Left ventricle myocardium superior (tissue), 1 donor: Measurements from ENCODE around the gene LRRTM3. TPM values are rescaled to one million over a fixed set of nuclear protein-coding genes. Genes with fewer than 3 reads are reported as not detected.

ENCODE experiments used
- ATAC-seq: fragments of 200-7000 bp; cut with Tn5 transposase; one replicate; pipeline ENCODE4 v1.9.1; 2020; ENCODE audit warnings: mild to moderate bottlenecking, moderate library complexity
- DNase-seq: peaks from one replicate; pipeline ENCODE4 v3.0.0-alpha.2; 2020
- intact Hi-C: fragments of 100-400 bp; cut with micrococcal nuclease; formaldehyde crosslinking; loops from one replicate; pipeline ENCODE4 v1.11.0; 2022
- total RNA-seq: library from RNA; stranded (reverse); fragmentation: NEBNext Ultra II Directional; extraction: Animal tissue kit (Norgen Biotek cat#: 25700); gene quantifications from one replicate; pipeline ENCODE4 v1.2.1, GENCODE V29; 2021
- donor health status: DM: no; HTN: yes; CAD: no; lungs with severe emphysema.

The LRRTM3 gene
- total RNA-seq, 1 donor from 2014 or later: not detected

DNA sequence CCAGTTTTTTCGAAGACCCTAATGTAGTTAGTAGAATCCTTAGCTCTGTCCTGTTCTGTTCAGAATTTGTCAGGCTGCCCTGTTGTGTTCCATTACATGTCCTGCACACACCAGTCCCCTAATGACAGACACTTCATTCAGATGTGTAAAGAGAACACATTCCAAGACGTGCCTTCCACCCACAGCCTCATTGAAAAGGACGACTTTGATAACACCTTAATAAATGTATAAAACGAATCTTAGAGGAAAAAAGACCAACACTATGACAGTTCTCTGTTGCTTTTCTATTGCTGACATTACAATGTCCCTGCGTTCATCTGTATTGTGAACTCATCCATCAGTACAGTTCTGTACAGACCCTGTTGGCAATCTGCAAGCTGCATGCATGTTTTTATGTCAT, 3.5 kb downstream of the LRRTM3 start:
- ATAC-seq (no peak), DNase-seq (no peak)
- intact Hi-C loops: no loop called here

DNA sequence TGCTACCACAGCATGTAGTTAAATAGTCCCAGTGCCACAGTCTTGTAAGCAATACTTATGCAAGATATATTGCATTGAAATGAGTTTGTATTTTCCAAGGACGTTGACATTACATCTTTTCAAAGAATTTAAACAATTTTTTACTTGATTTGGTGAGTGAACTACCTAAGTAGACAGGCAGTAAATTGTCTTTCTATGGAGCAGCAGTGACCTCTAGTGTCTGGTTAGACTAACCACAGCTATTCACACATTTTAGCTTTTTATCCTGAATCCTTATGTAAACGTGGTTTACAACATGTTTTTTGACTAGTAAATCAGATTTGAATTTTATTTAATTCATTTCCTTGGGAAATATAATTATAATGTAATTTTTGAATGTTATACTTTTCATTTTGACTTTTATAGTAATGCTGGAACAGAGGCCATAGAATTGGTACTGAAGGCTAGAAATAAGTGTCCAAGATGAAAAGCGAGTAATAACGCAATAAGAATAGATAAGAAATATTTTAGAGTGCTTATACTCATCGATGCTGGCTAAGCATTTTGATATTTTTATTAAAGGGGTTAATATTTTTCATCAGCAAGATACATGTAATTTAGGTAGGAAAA, 5.6 kb downstream of the LRRTM3 start:
- ATAC-seq: peak; percentile 47
- no peak for DNase-seq
- intact Hi-C loops: no loop called here

DNA sequence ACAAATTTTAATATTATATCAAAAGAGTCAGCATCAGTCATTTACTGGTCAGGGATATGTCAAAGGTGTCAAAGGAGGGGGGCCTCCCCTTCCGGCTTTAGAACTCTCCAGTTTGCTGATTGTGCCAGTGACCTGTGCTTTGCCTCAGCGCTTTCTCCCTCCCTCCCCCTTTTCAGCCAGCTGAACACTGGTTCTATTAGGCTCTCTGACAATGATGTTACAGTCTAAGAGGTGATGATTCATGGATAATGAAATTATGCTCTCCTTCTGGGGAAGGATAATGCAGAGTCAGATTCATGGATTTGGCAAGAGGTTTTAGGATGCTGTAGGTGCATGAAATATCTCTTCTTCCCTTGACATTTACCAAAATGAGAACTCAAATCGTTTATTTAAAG, 6.1 kb downstream of the LRRTM3 start:
- intact Hi-C loops: no loop called here
- no peak for DNase-seq
- ATAC-seq: no peak

DNA sequence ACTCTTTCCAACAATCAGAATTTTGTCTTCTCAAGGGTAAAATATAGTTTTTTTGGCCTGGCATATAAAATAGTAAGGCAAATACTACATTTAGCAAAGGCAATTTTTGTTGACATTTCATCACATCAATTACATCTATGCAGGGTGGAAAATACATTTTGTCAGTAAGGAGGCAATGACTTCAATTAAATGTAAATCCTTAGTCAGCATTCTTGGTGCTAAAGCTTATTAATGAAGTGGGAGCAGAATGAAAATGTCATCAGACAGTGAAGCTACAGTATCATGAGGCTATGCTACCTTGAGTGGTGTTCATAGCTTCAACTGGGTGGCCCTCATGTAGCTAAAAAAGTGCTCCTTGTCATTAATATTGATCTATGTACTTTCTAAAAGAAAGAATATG, 8.9 kb downstream of the LRRTM3 start:
- ATAC-seq (no peak), DNase-seq (no peak)
- intact Hi-C loops: no loop called here

DNA sequence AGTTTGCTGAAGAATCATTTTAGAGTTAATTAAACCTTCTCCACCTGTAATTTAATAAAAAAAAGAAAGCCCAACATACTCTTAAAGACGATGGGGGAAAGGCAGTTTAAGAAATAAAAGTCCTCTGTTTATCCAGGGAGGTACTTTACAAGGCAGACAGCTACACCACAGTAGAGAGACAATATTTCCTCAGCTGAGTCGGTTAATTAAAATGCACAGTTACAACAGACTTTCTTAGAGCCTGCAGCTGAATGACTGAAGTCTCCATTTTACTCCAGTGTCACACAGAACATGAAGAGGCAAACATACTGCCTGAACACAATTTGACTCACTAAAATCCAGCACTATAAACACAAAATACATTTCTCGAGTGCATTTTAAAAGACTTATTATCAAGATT, 15.1 kb downstream of the LRRTM3 start:
- intact Hi-C loops: no loop called here
- DNase-seq (no peak), ATAC-seq (no peak)

DNA sequence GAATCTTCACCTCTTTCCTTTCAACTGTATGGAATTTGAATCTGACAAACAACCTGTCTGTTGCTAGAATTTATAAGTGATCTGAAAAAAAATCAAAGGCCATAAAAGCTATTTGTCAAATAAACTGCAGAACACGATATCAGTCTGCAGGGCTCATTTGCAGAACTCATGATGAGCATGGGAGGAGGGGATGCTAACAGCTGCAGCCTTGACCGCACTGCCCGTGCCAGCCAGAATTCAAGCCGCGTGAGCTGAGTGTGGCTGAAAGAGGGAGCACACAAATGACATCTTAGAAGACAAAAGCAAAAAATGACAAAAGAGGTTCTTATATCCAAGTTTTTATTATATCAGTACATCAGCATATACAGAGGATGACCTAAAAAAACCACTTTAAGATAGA, 15.7 kb downstream of the LRRTM3 start:
- intact Hi-C loops: no loop called here
- ATAC-seq: no peak
- DNase-seq: peak; percentile 25

DNA sequence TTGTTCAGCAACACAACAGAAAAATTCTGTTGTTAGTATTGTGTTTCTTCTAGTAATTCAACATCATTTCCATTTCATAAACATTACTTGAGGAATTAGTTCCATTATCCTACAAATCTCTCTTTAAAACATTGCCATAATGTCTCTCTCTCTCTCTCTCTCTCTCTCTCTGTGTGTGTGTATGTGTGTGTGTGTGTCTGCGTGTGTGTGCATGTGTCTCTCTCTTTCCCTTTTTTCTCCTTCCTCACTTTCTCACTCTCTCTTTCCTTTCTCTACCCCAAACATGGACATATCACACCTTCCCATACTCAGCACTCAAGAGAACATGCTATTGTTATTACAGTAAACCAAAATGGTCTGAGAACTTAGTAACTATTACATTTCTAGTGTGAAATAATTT, 16.6 kb downstream of the LRRTM3 start:
- no peak for ATAC-seq
- intact Hi-C loops: no loop called here
- no peak for DNase-seq

DNA sequence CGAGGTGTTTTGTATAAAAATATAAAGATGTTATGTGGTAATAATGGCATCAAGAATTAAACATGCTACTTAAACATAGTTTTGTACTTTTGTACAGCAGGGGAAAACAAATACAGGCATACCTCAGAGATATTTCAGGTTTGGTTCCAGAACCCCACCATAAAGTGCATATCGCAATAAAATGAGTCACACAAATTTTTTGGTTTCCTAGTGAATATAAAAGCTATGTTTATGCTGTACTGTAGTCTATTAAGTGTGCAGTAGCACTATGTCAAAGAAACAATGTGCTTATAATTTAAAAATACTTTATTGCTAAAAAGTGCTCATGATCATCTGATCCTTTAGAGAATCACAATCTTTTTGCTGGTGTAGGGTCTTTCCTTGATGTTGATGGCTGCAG, 17.8 kb downstream of the LRRTM3 start:
- no peak for DNase-seq
- no peak for ATAC-seq
- intact Hi-C loops: no loop called here

DNA sequence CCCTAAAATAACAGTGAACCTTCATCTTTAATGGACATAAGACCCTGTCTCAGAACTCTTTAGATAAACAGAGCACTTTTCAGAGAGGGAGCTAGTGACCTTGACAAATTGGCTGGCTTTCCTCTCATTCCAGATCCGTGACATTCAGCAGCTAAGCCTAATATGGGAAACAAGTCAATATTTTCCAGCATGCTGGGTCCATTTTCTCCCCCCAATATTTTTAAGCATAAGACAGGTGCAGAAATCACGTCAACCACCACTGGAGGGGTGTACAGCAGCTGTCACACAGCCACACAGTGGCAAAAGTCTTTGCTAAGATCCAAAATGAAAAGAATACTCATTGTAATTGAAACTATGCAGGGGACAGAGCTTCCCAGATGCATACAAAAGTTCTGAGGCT, 26.1 kb downstream of the LRRTM3 start:
- DNase-seq (no peak), ATAC-seq (no peak)
- intact Hi-C loops: no loop called here

DNA sequence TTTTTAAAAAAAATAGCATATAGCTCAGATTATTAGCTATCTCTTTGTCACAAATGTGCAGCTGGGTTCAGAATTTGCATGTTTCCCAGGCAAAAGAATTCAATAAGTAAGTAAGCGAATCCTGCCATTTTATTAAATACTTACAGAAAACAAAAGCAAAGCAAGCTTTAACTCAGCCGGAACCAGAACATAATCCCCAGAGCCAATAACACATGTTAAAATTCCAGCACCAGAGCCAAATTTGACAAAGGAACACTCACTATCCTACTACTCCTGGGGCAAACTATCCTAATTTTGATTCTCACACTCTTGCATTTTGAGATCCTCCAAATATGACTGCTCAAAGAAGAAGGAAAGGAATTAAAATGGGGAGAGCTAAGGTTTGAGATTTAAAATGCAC, 32.6 kb downstream of the LRRTM3 start:
- intact Hi-C loops: no loop called here
- ATAC-seq: peak; percentile 56
- no peak for DNase-seq

DNA sequence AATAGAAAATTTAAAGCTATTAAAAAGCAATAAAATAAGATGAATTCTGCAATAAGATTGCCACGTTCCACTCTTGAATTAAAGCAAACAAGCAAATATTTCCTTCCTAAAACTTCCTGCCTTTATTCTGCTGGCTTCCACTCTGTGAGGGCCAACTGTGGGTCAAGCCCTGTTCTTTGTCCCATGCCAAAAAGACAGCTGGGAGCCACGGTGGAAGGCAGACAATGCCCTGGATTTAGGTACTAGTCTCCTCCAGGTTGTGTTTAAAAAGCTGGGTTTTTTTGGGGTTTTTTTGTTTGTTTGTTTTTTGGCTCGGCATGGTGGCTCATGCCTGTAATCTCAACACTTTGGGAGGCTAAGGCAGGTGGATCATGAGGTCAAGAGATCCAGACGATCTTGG, 39.1 kb downstream of the LRRTM3 start:
- intact Hi-C loops: no loop called here
- DNase-seq (no peak), ATAC-seq (no peak)

DNA sequence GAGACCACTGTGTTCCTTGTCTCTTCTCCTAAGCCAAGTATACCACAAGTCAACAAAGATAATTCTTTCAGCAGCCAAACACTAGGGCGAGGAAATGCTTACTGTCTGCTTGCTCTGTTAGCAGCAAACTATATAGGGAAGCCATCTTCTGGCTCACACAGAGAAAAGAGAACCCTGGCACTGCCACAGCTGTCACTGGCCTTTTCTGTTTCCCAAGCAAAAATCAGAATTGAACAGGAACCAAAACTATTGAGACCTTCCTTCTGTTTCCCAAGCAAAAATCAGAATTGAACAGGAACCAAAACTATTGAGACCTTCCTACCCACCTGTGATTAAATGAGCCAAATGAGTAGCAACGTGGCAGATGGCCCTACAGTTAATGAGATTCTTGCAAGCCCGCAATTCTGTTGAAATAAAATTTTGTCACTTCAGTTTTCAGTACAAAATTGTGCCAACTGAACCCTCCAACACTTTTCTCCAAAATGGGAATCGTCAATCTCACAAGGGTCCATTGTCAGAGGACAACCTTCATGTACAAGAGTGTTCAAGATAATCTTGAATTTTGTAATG, 54.5 kb downstream of the LRRTM3 start:
- DNase-seq (no peak), ATAC-seq (no peak)
- intact Hi-C loops: no loop called here

DNA sequence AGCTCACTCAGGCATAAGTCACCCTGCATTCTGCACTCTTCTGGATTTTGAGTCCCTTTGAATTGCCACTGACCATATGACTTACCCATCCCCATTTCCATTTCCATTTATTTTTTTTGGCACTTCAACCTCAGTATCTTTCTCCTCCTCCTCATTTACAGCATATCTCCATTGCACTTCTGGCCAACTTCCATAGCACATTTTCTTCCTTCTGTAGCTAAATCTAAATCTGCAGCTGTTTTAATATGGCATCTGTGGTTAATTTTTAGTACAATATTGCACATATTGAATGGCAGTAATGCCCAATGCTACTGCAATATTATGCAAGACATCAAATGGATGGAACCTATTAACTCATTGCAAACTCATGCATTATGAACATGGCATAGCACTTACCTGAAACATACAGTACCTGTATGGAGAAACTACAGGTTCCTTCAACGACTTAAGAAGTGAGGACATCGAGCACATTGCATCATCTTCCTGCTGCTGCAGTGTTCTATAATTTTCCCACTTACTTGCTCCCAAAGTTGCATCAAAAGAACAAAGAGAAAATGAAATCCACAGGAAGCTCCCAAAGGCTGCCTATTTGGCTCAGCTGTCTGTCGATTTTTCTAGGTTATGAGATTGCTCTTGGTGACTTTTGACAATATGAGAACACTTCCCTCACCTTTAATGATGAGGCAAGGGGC, 55.7 kb downstream of the LRRTM3 start:
- intact Hi-C loops: no loop called here
- DNase-seq (no peak), ATAC-seq (no peak)

DNA sequence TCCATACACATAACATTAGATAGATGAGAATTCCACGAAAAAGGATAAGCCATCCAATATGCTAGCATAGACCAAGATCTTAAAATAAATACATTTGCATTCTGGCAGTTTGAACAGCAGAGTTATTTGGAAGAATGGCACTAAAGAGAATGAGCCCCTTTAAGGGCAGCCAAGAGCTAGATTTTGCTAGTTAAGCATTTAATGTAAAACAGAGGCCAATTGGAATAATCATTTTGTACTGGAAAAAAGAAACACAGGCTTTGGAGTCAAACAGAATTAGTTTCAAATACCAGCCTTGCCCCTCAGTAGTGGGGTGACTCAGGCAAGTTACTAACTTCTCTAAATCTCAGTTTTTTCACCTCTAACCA, 56.2 kb downstream of the LRRTM3 start:
- ATAC-seq: no peak
- intact Hi-C loops: no loop called here
- DNase-seq: no peak

DNA sequence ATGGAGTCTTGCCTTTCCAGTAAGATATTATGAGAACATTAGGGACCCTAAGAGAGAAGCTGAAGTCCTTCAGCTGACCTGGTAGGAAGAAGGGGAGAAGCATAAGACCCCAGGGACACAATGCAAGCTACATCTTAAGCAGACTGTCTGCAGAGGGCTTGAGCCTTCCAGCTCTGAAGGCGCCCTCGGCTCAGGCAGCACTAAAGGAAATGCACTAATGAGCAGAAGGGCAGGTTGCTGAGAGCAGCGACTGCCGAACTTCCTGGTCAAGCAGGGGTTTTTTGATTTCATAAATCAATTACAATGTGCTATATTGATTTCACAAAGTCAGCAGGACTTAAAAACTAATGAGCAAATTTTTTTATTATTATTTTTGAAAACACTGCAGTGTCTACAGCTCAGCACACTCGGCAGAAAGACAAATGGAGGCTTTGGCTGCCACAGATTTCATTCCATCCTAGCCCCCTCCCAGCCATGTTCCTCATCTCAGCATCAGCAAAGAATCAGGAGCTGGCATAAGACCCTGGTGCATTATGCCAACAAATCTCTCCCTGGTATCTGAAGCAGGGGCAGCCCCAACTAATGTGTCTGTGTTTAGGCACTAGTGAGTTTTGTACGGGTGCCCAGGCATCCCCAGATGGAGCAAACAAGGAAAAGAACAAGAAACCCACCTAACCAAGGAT, 57.1 kb downstream of the LRRTM3 start:
- intact Hi-C loops: no loop called here
- no peak for ATAC-seq
- no peak for DNase-seq

DNA sequence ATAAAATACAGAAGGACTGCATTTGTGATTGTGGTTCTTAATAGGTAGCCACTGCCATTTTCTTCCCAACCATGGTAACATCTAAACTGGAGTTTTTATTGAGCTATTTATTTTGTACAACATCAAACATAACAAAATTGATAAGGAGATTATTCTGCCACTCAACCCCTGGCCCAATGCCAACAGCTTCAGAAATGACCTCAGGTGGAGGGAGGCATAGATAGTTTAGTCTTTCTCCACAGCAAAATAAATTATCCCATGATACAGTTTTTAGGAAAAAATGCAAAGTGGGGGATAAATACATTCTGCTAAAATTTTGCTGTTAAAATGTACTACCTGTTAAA, 57.6 kb downstream of the LRRTM3 start:
- intact Hi-C loops: no loop called here
- ATAC-seq: no peak
- no peak for DNase-seq

DNA sequence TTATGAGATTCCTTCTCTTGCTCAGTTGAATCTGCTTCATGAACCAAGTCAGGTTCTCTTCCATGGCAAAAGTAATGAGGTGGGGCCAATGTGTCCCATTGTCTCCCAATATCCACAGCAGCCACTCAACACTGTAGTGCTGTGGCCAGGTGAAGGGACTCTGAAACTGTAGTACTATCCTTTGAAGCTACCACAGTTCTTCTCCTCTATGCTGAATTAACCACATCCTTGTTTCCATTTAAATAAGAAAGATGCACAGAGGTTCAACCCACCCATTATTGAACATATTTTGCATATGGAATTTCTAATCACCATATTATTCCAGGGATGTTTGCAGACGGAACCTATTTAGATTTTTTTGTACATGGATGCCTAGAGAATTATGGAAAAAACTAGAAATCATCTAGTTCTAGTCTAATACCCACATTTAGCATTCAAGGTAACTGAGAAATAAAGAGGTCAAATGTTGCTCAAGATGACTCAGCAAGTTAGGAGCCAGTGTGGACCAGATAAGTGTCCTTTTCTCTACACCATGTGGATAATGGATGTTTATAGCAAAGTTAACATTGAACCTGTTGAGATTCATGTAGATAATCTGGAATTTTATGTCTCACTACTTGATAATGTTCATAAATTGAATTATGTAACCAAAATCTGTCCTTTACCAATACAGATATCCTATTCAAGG, 64.5 kb downstream of the LRRTM3 start:
- ATAC-seq (no peak), DNase-seq (no peak)
- intact Hi-C loops: no loop called here

DNA sequence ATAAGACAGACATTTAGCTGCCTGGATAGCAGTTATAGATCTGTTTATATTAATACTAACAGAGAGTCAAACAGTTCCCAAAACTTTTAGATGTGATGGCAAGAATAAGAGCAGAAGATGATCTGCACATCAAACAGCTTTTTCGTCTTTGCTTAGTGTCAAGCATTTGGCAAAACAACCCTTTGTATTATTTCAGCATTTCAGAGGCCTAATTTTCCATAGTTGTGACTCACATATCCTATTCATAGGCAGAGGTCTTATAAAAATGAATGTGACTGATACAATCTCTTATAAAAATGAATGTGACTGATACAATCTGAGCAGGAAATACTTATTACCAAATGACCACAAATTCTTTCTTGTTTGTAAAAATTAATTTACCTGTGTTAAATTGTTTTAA, 71.2 kb downstream of the LRRTM3 start:
- no peak for DNase-seq
- intact Hi-C loops: no loop called here
- no peak for ATAC-seq

DNA sequence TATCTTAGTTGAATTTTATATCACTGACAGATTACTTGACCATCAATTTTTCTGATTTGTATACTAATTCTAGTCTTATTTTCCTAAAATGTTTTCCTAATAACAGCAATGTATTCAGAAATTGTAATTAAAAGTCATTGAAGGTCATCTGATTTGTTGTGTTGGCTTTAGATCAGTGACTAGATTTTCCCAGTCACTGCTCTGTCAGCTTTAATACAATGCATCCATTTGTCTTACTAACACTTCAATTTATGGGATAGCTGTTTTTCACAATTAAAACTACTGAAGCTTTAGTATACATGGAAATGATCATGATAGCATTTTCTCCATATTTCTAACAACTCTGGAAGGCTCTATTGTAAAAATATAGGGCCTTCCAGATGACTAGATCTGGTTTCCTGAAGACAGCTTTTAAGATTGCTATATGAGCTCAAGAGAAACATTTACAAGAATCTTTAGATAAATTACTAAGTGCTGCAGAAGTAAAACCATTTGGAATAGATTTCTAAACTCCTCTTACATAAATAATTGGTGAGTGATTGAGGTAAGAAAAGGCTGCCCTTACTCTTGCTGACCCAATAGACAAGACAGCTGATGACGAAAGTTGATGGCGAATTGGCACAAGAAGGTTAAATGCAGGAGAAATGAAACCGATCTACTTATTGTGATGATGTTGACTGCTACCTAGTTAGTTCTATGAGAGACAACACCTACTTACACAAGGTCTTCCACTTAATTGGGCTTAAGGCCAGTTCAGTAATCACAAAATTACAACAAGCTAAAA, 74.1 kb downstream of the LRRTM3 start:
- ATAC-seq: no peak
- no peak for DNase-seq
- intact Hi-C loops: no loop called here

DNA sequence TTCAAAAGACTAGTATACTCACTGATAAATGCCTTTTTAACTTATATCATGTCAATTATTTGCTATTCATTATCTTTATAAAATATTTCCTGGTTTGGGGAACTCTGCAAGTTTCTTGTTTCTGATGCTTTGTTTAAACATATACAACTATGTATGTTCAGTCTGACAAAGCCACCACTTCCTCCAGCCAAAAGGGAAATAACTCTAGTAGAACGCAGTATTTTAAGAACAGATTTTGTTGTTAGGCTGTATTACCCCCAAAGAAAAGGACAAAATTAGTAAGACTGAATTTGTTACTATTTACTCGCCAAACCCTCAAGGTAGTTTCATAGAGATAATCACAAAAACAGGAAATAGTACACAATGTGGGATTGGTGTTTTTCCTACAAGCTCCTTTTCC, 78.9 kb downstream of the LRRTM3 start:
- ATAC-seq (no peak), DNase-seq (no peak)
- intact Hi-C loops: no loop called here
